Colonic mucosa (tissue), 4 donors: Measurements from ENCODE around the gene PLXDC1. TPM values are rescaled to one million over a fixed set of nuclear protein-coding genes. Genes with fewer than 3 reads are reported as not detected.

ENCODE experiments used
- DNase-seq: peaks from one replicate; pipeline ENCODE4 v3.0.0-alpha.2; 2020
- H3K27ac ChIP-seq: fragments of 200-600 bp; one replicate; pipeline ENCODE4 v1.8.0; 2021
- H3K27me3 ChIP-seq: fragments of 200-600 bp; one replicate; pipeline ENCODE4 v1.8.0; 2021
- H3K36me3 ChIP-seq: fragments of 200-600 bp; one replicate; pipeline ENCODE4 v1.8.0; 2021
- H3K4me1 ChIP-seq: fragments of 200-600 bp; one replicate; pipeline ENCODE4 v1.8.0; 2021; ENCODE audit warnings: mild to moderate bottlenecking
- H3K4me3 ChIP-seq: fragments of 200-600 bp; one replicate; pipeline ENCODE4 v1.8.0; 2021
- H3K9ac ChIP-seq, 2 donors: one replicate each; pipeline ENCODE4 v1.7.0; 2013; ENCODE audit warnings: control low read depth in 2 of 2, low read depth in 2 of 2, low read length in 2 of 2
- H3K9me3 ChIP-seq: fragments of 200-600 bp; one replicate; pipeline ENCODE4 v1.8.0; 2021
- intact Hi-C: fragments of 100-400 bp; cut with DNase I; formaldehyde crosslinking; loops from one replicate; pipeline ENCODE4 v1.14.1; 2022
- total RNA-seq, 2 donors: library from RNA; stranded (reverse); fragmentation: NEBNext Ultra II Directional in 1 of 2; extraction: Animal tissue kit (Norgen Biotek cat#: 25700) in 1 of 2; gene quantifications; one replicate each; pipeline ENCODE4 v1.2.1, GENCODE V29; 2021
- TF ChIP-seq, protein P1 (sequence below): fragments of 200-600 bp; IDR thresholded peaks from one replicate; pipeline ENCODE4 v1.8.0; 2022; ENCODE audit warnings: antibody characterized with exemption, mild to moderate bottlenecking
- donor health status: healthy.
- donor health status: DM: no; HTN: no; CAD: no.
- donor health status: DM: no; HTN: no; CAD: no.

PLXDC1 gene
- total RNA-seq, 2 donors from 2014 or later, result 0.54 to 4.4 TPM

DNA sequence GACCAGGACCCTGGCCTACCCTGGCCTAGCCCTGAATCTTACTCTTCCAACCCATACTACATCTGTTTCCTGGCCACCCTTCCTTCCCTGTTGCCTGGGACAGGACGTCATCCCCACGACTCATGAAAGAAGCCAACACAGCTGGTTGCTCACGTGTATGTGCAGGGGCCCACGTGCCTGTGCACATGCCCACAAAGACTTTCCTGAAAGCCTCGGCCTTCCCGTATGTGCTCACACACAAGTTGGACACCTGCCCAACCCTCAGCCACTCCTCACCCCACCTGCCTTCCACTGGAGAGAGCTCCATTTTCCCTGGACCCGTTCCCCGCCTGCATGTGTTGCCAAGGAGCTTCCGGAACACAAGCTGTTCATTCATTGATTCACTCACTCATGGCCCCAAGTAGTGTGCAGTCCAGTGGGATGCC, 7.0 kb downstream of the PLXDC1 start:
- Histone ChIP-seq H3K27ac (no peak overlapping the region), H3K4me1 (no peaks in the 10 kb centered on the region), H3K9ac (no peak overlapping the region), H3K4me3 (no peak overlapping the region), H3K36me3 (no peaks in the 10 kb centered on the region), H3K27me3 (no peaks in the 10 kb centered on the region), H3K9me3 (no peaks in the 10 kb centered on the region)
- TF ChIP-seq, protein P1, sequence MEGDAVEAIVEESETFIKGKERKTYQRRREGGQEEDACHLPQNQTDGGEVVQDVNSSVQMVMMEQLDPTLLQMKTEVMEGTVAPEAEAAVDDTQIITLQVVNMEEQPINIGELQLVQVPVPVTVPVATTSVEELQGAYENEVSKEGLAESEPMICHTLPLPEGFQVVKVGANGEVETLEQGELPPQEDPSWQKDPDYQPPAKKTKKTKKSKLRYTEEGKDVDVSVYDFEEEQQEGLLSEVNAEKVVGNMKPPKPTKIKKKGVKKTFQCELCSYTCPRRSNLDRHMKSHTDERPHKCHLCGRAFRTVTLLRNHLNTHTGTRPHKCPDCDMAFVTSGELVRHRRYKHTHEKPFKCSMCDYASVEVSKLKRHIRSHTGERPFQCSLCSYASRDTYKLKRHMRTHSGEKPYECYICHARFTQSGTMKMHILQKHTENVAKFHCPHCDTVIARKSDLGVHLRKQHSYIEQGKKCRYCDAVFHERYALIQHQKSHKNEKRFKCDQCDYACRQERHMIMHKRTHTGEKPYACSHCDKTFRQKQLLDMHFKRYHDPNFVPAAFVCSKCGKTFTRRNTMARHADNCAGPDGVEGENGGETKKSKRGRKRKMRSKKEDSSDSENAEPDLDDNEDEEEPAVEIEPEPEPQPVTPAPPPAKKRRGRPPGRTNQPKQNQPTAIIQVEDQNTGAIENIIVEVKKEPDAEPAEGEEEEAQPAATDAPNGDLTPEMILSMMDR, result no peak
- peak; percentile 70 for DNase-seq
- intact Hi-C loops, result no loop called here

DNA sequence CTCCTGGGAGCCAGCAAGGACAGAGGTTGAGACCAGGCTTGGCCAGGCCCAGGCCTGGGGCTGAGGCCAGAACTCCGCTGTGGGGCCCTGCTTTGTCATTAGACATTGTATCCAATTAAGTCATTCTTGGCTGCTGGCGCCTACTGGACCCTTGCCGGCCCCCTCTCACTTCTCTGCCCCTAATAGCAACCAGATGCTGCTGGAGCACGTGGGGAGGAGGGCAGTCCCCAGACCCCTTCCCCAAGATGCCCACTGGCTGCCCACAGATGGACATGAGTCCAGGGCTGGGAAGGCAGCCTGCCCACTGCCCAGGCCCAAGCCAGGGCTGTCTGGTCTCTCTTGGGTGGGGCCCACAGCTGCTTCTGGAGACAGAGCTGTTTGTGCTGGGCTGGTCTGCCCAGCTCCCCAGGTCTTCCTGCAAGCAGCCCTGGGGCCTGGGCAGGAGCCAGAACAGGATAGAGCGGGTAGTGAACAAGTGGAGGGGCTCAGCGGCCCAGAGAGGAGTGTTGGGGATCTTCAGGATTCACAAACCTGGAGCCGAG, 7.8 kb downstream of the PLXDC1 start:
- TF ChIP-seq, protein P1, result no peak
- H3K36me3 ChIP-seq, result no peaks in the 10 kb centered on the region
- no peak overlapping the region for H3K9ac ChIP-seq
- no peaks in the 10 kb centered on the region for H3K9me3 ChIP-seq
- intact Hi-C loops, result no loop called here
- H3K27me3 ChIP-seq, result no peaks in the 10 kb centered on the region
- H3K27ac ChIP-seq, result no peak overlapping the region
- H3K4me3 ChIP-seq, result no peak overlapping the region
- no peaks in the 10 kb centered on the region for H3K4me1 ChIP-seq
- DNase-seq, result peak; percentile 30

DNA sequence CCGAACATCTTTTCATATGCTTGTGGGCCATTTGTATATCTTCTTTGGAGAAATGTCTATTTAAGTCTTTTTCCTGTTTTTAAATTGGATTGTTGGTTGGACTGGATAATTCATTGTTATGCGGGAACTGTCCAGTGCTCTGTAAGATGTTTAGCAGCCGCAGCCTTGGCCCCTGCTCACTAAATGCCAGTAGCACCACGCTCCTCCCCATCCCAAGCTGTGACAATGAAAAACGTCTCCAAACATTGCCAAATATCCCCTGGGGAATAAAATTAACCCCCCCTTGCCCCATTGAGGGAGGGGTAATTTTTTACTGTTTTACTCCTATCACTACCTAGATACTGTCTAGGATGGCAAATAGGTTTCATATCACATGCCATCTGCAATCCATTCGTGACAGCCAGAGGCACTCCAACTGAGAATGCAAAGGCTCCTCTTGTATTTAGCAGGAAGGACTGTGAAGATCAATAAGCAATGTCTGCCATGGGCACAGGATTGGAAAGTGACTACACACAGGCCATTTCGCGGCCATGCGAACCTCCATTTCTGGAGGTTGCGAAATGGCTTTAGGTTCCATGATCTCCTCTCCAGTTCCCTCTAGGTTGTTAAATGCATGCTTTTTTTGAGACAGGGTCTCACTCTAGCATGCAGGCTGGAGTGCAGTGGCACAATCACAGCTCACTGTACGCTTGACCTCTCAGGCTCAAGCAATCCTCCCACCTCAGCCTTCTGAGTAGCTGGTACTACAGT, 9.3 kb downstream of the PLXDC1 start:
- H3K27ac ChIP-seq, result no peak overlapping the region
- intact Hi-C loops, result no loop called here

DNA sequence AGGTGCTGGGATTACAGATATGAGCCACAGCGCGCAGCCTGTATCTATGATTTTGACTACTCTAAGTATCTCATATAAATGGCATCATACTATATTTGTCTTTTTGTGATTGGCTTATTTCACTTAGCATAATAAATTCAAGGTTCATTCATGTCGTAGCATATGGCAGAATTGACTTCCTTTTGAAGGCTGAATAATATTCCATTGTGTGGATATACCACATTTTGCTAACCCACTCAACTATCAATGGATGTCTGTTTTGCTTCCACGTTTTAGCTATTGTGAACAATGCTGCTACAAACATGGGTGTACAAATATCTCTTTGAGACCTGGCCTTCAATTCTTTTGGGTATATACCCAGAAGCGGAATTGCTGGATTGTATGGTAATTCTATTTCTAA, 10.1 kb downstream of the PLXDC1 start:
- H3K27ac ChIP-seq, result no peak overlapping the region
- H3K36me3 ChIP-seq, result no peaks in the 10 kb centered on the region
- TF ChIP-seq, protein P1, result no peak
- H3K4me3 ChIP-seq, result no peak overlapping the region
- no peaks in the 10 kb centered on the region for H3K4me1 ChIP-seq
- H3K9ac ChIP-seq, result no peak overlapping the region
- no peaks in the 10 kb centered on the region for H3K9me3 ChIP-seq
- DNase-seq, result no peak
- no peaks in the 10 kb centered on the region for H3K27me3 ChIP-seq
- intact Hi-C loops, result no loop called here

More for the DNA sequence above, 9.3 kb downstream of the PLXDC1 start:
- Histone ChIP-seq H3K27me3 (no peaks in the 10 kb centered on the region), H3K4me1 (no peaks in the 10 kb centered on the region), H3K4me3 (no peak overlapping the region), H3K36me3 (no peaks in the 10 kb centered on the region), H3K9ac (no peak overlapping the region), H3K9me3 (no peaks in the 10 kb centered on the region)
- no peak for DNase-seq
- TF ChIP-seq, protein P1, result no peak

DNA sequence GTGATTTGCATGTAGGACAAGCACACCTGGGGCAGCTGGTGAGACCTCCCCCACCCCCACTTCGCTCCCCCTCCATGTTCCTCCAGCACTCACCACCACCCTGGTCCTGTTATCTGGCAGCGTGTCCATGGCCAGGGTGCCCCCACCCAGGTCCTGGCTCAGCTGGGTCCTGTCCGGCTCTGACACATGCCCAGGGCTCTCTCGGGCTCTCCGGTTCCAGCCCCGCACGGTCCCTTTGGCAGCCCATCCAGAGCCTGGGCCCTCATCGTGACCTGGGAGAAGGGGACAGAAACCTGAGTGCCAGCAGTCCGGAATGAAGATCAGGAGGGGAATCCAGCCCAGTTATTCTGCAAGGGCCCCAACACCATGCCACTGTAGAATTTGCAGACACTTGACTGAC, 11.9 kb downstream of the PLXDC1 start:
- DNase-seq, result no peak
- Histone ChIP-seq H3K9me3 (no peaks in the 10 kb centered on the region), H3K27me3 (no peaks in the 10 kb centered on the region), H3K36me3 (no peaks in the 10 kb centered on the region), H3K4me1 (no peaks in the 10 kb centered on the region), H3K9ac (no peak overlapping the region), H3K27ac (no peak overlapping the region), H3K4me3 (no peak overlapping the region)
- TF ChIP-seq, protein P1, result no peak
- intact Hi-C loops, result no loop called here
